Endothelial cell of umbilical vein (primary cell): ENCODE data around the gene TRIM71. TPM values are rescaled to one million over a fixed set of nuclear protein-coding genes. Genes with fewer than 3 reads are reported as not detected.

Experiments used
- BruUV-seq: library from RNA; stranded (reverse); fragments of 400-500 nt; replicated peaks from 2 replicates; lab custom pipeline; 2021; lab: Mats Ljungman, UMichigan
- CTCF ChIA-PET: fragments of 300-600, 350-600 bp; sonication (Branson Sonifier 250); formaldehyde crosslinking; loops from one replicate; lab custom pipeline; 2021; ENCODE audit warnings: antibody characterized with exemption, inconsistent platforms; lab: Charles Lee
- POLR2A ChIA-PET: fragments of 300-600, 350-600 bp; sonication (Branson Sonifier 250); formaldehyde crosslinking; loops from one replicate; lab custom pipeline; 2021; ENCODE audit warnings: antibody characterized with exemption, inconsistent platforms; lab: Charles Lee
- DNase-seq: peaks from one replicate; pipeline ENCODE4 v3.0.0-alpha.2; 2011; ENCODE audit warnings: low read depth, low spot score
- FAIRE-seq: peaks from 2 replicates; lab custom pipeline; 2011; peaks lifted over from hg19 to GRCh38; lab: Jason Lieb, UNC
- H2AFZ ChIP-seq: 2 replicates; pipeline ENCODE4 v1.6.0; 2012; ENCODE audit warnings: low read depth, low read length, control low read depth, inconsistent platforms
- H3K27ac ChIP-seq: 2 replicates; pipeline ENCODE4 v1.5.1; 2011; ENCODE audit warnings: low read depth, mild to moderate bottlenecking, control low read depth, low read length, moderate library complexity; ENCODE audit not compliant: insufficient read depth
- H3K27me3 ChIP-seq, 2 experiments: 2 replicates each; pipeline versions ENCODE4 v1.6.0 to v1.6.1; 2011; ENCODE audit warnings: low read length in 2 of 2, mixed read lengths in 1 of 2; ENCODE audit not compliant: control insufficient read depth in 2 of 2, insufficient read depth in 2 of 2
- H3K36me3 ChIP-seq, 2 experiments: 2 replicates in 1 of 2; 3 replicates in 1 of 2; pipeline ENCODE4 v1.5.1; 2011; ENCODE audit warnings: low read length in 2 of 2, mild to moderate bottlenecking in 1 of 2, moderate library complexity in 1 of 2; ENCODE audit not compliant: control insufficient read depth in 2 of 2, insufficient read depth in 2 of 2; ENCODE audit errors: extremely low read depth in 1 of 2
- H3K4me1 ChIP-seq: 3 replicates; pipeline ENCODE4 v1.5.1; 2011; ENCODE audit warnings: mild to moderate bottlenecking, low read length; ENCODE audit not compliant: control insufficient read depth, insufficient read depth; ENCODE audit errors: extremely low read depth
- H3K4me2 ChIP-seq: 2 replicates; pipeline ENCODE4 v1.6.1; 2011; ENCODE audit warnings: low read length, control low read depth, mixed read lengths; ENCODE audit not compliant: insufficient read depth
- H3K4me3 ChIP-seq, 3 experiments: fragments of 200-600 bp in 1 of 3; sonication (generic), shearing (Covaris generic) in 1 of 3; replicated peaks in 1 of 3; 2 replicates each; pipeline ENCODE4 v1.5.1; 2011 to 2016; ENCODE audit warnings: control low read depth in 3 of 3, low read length in 3 of 3, mild to moderate bottlenecking in 2 of 3, inconsistent platforms in 1 of 3, low read depth in 1 of 3, moderate library complexity in 1 of 3; ENCODE audit not compliant: insufficient read depth in 1 of 3
- H3K79me2 ChIP-seq: 2 replicates; pipeline ENCODE4 v1.6.0; 2012; ENCODE audit warnings: low read length, inconsistent platforms; ENCODE audit not compliant: control insufficient read depth, insufficient read depth
- H3K9ac ChIP-seq: replicated peaks from 2 replicates; pipeline ENCODE3; 2011; ENCODE audit warnings: low read length, control low read depth; ENCODE audit not compliant: insufficient read depth; ENCODE audit errors: extremely low read depth
- H3K9me1 ChIP-seq: replicated peaks from 3 replicates; pipeline ENCODE4 v1.6.0; 2011; ENCODE audit warnings: mild to moderate bottlenecking, low read length; ENCODE audit not compliant: control insufficient read depth, insufficient read depth; ENCODE audit errors: extremely low read depth
- H3K9me3 ChIP-seq: replicated peaks from 2 replicates; pipeline ENCODE4 v1.5.1; 2012; ENCODE audit warnings: low read length, inconsistent platforms; ENCODE audit not compliant: control insufficient read depth, insufficient read depth
- H4K20me1 ChIP-seq: replicated peaks from 2 replicates; pipeline ENCODE3; 2011; ENCODE audit warnings: mild to moderate bottlenecking, low read length; ENCODE audit not compliant: control insufficient read depth, insufficient read depth; ENCODE audit errors: extremely low read depth
- EZH2 ChIP-seq: IDR thresholded peaks from 2 replicates; pipeline ENCODE4 v1.6.1; 2012; ENCODE audit warnings: borderline replicate concordance, low read depth, mild to moderate bottlenecking, moderate library complexity, low read length, inconsistent platforms; ENCODE audit not compliant: severe bottlenecking
- FOS ChIP-seq: IDR thresholded peaks from 2 replicates; pipeline ENCODE4 v1.6.1; 2011; ENCODE audit warnings: mild to moderate bottlenecking, low read length, moderate library complexity, borderline replicate concordance; ENCODE audit not compliant: insufficient read depth
- GATA2 ChIP-seq: IDR thresholded peaks from 2 replicates; pipeline ENCODE4 v1.7.0; 2011; ENCODE audit warnings: low read depth, mild to moderate bottlenecking, moderate library complexity, mixed read lengths, low read length; ENCODE audit not compliant: insufficient read length, insufficient read depth
- JUN ChIP-seq: IDR thresholded peaks from 2 replicates; pipeline ENCODE4 v1.6.1; 2011; ENCODE audit warnings: borderline replicate concordance, low read depth; ENCODE audit not compliant: insufficient read length, insufficient read depth
- MAX ChIP-seq: IDR thresholded peaks from 2 replicates; pipeline ENCODE4 v1.6.1; 2011; ENCODE audit not compliant: insufficient read depth, insufficient read length
- MYC ChIP-seq: IDR thresholded peaks from one replicate; pipeline ENCODE4 v1.6.1; 2011; ENCODE audit warnings: mild to moderate bottlenecking, low read depth, low read length
- POLR2A ChIP-seq: IDR thresholded peaks from 2 replicates; pipeline ENCODE4 v1.6.1; 2012; ENCODE audit warnings: low read depth, mild to moderate bottlenecking, control low read depth, low read length
- POLR2AphosphoS5 ChIP-seq: IDR thresholded peaks from 2 replicates; pipeline ENCODE4 v1.6.1; 2012; ENCODE audit warnings: low read depth, mild to moderate bottlenecking, control low read depth, low read length, moderate library complexity; ENCODE audit not compliant: insufficient read depth
- dilution Hi-C: fragments of 300-500 bp; cut with MboI; formaldehyde crosslinking; loops from one replicate; pipeline ENCODE4 v1.15.0; 2019; ENCODE audit warnings: low sequenced_read_pairs; ENCODE audit not compliant: extremely low pct_ligation_motif_present
- intact Hi-C: fragments of 100-400 bp; cut with micrococcal nuclease; formaldehyde crosslinking; loops from one replicate; pipeline ENCODE4 v1.10.0; 2022
- polyA plus RNA-seq, 4 experiments: library from polyadenylated mRNA; depleted of rRNA in 3 of 4; stranded (reverse) in 3 of 4; unstranded in 1 of 4; fragments of >200 nt; gene quantifications; 2 replicates each; pipeline versions ENCODE4 v1.2.1 to v1.2.3, GENCODE V29; 2011 to 2012; ENCODE audit warnings: missing spikeins in 1 of 4
- total RNA-seq: library from RNA; stranded (reverse); gene quantifications from 2 replicates; pipeline ENCODE4 v1.2.3, GENCODE V29; 2021
- TF ChIP-seq, protein P1 (sequence below), 2 donors: IDR thresholded peaks; 1 replicate in 1 of 2; 2 replicates in 1 of 2; pipeline ENCODE4 v1.5.1; 2011; ENCODE audit warnings: low read length in 2 of 2, mild to moderate bottlenecking in 2 of 2, moderate library complexity in 2 of 2, control low read depth in 1 of 2, inconsistent platforms in 1 of 2, low read depth in 1 of 2; ENCODE audit not compliant: insufficient read depth in 1 of 2; ENCODE audit errors: extremely low read depth in 1 of 2

The TRIM71 gene
- total and polyA plus RNA-seq, 2 donors (not counting 3 experiments of a cell fraction or from before 2014, with no cell fraction given): not detected

- Histone ChIP-seq H3K4me3 (no peak overlapping the region), H3K27ac (no peak overlapping the region), H3K79me2 (no peaks in the 10 kb centered on the region), H4K20me1 (no peaks in the 10 kb centered on the region), H2AFZ (no peak overlapping the region), H3K9me1 (no peaks in the 10 kb centered on the region), H3K4me1 (no peaks in the 10 kb centered on the region), H3K36me3 (no peaks in the 10 kb centered on the region), H3K9ac (no peak overlapping the region), H3K27me3 (peaks cover 8 to 9% of the 10 kb centered on the region in 2 experiments), H3K4me2 (no peak overlapping the region), H3K9me3 (no peaks in the 10 kb centered on the region)
- no peak for DNase-seq
- POLR2A ChIA-PET: no interaction called here
- TF ChIP-seq POLR2A (no peak), EZH2 (no peak), MAX (no peak), MYC (no peak)
- dilution Hi-C loops (no loop called here), intact Hi-C loops (no loop called here)
- CTCF ChIA-PET: no interaction called here
- BruUV-seq: no TSS peak
- FAIRE-seq: no peak
Observed at GRCh38 chr3:32841867-32842470, 24.2 kb downstream of the TRIM71 start.

GRCh38 chr3:32842531-32842931 is 24.7 kb downstream of the TRIM71 start:
- intact Hi-C loops (no loop called here), dilution Hi-C loops (no loop called here)
- Histone ChIP-seq H3K9me3 (no peaks in the 10 kb centered on the region), H3K36me3 (no peaks in the 10 kb centered on the region), H3K27me3 (peaks cover 8 to 9% of the 10 kb centered on the region in 2 experiments), H3K4me3 (no peak overlapping the region), H2AFZ (no peak overlapping the region), H3K27ac (no peak overlapping the region), H3K9me1 (no peaks in the 10 kb centered on the region), H3K79me2 (no peaks in the 10 kb centered on the region), H3K4me2 (no peak overlapping the region), H4K20me1 (no peaks in the 10 kb centered on the region), H3K9ac (no peak overlapping the region), H3K4me1 (no peaks in the 10 kb centered on the region)
- BruUV-seq: no TSS peak
- ChIA-PET CTCF (no interaction called here), POLR2A (no interaction called here)
- no peak for FAIRE-seq
- no peak for DNase-seq
- TF ChIP-seq MYC (no peak), POLR2AphosphoS5 (no peak), GATA2 (no peak), MAX (no peak), EZH2 (no peak), JUN (no peak), POLR2A (no peak), FOS (no peak)
- TF ChIP-seq, protein P1, sequence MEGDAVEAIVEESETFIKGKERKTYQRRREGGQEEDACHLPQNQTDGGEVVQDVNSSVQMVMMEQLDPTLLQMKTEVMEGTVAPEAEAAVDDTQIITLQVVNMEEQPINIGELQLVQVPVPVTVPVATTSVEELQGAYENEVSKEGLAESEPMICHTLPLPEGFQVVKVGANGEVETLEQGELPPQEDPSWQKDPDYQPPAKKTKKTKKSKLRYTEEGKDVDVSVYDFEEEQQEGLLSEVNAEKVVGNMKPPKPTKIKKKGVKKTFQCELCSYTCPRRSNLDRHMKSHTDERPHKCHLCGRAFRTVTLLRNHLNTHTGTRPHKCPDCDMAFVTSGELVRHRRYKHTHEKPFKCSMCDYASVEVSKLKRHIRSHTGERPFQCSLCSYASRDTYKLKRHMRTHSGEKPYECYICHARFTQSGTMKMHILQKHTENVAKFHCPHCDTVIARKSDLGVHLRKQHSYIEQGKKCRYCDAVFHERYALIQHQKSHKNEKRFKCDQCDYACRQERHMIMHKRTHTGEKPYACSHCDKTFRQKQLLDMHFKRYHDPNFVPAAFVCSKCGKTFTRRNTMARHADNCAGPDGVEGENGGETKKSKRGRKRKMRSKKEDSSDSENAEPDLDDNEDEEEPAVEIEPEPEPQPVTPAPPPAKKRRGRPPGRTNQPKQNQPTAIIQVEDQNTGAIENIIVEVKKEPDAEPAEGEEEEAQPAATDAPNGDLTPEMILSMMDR (IDR thresholded peaks at IDR 0.05; ENCODE audit: extremely low read depth in 1 of 2, insufficient read depth in 1 of 2, low read depth in 1 of 2, low read length in 2 of 2): no peak
